Activated CD4-positive, alpha-beta T cell treated with anti-CD3 and anti-CD28 coated beads, Interleukin-2, amount 50 U/mL, for 48 hours (primary cell): ENCODE data around the gene ASPG.

ENCODE experiments used
- DNase-seq, 2 experiments: peaks; one replicate each; pipeline ENCODE4 v3.0.0-alpha.2; 2020

Gene ASPG

DNA sequence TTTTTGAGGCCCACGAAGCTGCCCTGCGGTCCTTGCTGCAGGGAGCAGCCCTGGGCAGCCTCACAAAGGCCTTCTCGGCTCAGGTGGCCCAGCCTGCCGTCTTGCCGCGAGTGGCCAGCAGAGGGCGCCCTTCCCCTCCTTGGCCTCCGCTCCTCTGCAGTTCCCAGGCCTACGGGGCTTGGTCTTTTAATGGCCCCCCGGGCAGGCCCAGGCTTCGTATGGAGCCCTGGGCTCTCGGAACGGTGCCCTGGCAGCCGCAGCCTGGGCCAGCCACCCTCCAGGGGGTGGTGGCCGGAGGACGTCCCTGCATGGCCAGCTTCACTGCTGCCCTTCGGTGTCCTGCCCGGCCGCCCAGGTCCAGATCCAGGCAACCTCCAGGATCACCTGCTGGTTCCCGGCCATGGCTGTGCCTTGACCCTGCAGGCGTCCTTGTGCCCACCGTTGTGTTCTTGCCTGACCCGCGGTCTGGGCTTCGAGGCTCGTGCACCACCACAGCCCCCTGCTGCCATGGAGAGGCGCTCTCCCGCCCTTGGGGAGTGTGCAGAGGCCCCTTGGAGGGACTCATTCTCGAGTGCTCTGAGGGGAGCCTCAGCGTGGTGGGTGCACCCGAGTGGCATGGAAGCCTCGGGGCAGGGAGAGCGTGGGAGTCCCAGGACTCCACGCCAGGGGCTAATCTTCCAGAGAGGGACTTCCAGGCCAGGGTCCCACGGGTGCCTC, 9.4 kb downstream of the ASPG start:
- peak; percentile 82 to 85 for DNase-seq

DNA sequence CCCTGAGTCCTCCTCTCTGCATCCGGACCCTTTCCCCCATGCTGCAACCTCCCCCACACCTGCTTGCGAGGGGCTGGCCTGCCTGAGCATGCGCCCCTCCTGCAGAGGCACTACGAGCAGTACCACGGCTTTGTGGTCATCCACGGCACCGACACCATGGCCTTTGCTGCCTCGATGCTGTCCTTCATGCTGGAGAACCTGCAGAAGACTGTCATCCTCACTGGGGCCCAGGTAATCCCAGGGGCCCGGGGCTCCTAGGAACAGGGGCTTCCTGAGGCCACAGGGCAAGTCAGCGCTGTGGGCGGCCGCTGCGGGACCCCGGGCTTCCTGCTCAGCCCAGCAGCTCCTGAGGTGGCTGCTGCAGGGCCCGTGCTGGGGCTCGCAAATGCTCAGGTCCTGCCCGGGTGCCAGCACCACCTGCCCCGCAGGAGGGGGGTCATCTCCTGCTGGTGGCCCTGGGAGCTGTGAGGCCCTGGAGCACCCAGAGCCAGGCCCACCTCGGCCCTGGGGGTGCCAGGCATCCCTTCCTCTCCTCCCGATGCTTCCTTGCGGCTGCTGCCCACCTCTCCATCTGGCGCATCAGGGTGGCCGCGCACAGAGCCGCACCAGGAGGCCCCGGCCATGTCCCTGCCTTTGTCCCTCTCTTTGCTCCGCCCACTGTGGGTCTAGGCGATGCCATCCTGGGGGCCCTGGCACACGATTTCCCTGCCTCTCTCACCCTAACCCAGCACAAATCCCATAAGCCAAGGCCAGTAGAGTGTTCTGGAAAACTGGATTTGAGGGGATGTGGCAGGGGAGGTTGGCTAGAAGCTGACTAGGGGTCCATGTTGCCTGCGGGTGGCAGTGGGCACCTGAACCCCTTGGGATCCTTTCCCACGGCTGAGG, 10.2 kb downstream of the ASPG start:
- DNase-seq = no peak

DNA sequence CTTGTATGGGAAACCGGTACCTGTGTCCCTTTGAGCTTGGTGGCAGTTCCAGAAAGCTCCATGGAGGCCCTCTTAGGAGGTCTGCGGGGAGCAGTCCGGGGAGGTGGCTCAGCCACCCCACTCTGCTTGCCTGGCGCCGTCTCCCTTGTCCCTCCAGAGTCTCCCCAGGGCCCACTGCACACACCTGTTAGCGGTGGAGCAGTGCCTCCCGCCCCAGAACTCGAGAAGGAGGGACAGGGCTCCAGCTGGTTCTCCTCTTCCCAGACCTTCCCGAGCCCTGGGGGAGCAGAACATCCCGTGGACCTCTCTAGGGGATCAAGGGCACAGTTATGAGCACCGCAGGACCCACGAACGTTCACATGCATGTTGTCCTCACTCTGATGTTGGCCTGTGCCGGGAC, 10.8 kb downstream of the ASPG start:
- DNase-seq = no peak

DNA sequence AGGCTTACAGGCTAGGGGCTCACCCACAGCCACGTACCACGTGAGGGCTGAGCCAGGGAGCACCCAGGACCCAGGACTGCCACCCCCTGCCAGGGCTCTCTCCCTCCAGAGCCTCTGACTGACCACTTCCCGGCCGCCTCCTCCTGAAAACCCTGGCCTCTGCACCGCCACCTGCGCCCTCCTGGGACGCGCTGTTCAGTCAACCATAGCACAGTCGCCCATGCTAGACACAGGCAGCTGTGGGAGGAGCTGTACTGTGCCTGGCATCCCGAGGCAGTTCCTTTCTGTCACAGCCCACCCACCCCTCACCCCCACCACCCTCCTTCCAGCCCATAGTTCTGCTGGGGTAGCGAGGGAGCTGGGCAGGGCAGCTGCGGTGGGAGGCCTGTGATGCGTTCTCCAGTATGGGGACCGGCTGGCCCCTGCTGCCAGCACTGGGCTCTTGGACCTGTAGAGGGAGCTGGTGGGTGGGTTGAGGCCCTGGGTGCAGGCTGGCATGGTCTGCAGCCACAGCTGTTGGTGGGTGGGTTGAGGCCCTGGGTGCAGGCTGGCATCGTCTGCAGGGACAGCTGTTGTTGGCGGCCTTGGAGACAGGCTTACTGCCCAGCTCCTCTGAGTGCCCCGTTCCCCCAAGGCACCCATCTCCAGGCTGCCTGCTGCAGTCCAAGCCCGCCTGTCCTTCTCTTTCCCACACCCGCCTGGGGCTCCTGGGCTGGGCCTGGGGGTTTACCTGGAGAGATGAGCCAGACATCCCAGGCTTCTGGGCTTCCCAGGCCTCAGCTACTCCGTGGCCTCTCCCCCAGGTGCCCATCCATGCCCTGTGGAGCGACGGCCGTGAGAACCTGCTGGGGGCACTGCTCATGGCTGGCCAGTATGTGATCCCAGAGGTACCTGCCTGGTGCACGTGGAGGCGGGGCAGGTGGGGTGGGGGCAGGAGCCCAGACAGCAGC, 11.5 kb downstream of the ASPG start:
- DNase-seq = no peak

DNA sequence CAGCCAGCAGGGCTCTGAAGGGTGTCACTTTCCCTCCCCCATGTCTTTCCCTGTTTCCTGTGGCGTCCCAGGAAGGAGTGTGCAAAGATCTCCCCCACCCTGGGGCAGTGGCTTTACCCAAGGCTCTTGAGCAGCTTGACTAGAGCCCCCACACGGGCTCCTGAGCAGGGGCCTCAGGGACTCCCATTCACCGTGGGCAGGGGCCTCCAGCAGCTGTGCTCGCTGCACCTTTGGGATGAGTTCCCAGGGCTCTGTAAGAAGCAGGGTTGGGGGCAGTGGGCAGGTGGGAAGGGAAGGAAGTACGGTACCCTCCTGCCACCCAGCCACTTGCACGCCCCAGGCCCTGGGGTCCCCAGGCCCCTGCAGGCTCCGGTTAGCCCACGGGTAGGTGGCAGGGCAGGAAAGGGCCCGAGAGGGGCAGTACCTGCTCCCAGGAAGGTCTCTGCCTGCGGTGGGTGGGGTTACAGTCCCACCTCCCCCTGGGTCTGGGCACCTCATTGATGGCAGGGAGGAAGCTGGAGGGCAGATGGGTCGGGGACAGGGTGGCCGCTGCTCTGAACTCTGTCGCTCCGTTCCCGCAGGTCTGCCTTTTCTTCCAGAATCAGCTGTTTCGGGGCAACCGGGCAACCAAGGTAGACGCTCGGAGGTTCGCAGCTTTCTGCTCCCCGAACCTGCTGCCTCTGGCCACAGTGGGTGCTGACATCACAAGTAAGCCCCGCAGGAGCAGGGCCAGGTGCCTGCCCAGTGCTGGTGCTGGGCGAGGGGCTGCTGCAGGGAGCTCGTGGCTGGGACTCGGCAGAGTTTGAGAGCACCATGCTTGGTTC, 13.0 kb downstream of the ASPG start:
- DNase-seq = no peak

DNA sequence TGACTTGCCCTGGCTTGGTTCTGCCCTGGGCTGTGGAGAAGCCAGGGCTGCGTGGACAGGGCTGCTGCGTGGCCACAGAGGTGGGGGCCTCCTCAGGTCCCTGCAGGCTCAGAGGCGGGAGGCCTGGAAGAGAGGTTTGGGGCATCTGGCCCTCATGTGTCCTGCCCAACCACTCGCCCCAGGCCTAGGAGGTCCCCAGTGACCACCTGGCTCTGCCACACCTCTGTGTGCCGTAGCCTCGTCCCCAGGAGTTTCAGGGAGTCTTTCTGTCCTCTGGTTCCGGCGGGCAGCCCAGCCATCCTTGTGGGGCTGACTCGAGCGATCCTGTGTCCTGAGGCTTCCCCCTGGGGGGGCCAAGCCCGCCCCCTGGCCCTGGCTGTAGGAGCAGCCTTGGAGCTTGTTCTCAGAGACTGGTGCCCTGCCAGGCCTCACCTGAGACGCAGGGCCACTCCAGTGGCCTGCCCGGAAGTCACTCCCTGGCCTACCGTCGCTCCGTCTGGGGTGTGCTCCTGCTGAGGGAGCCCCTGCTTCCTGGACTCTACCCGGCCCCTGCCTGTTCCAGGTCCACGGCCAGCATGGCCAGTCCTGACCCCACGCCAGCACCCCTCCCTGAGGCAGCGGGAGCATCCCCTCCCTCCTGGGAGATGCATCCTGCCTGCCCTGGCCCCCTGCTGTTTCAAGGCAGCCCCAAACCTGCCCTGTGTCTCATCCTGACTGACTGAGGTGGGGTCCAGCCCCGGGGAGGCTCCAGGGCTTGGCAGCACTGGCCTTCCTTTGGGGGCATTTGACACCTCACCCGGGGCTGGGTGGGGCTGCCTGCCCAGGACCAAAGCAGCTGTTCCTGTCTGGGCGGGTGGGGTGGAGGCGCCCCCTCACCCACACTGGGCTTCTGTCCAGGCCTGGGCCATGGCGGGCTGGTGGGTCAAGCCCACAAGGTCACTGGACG, 13.9 kb downstream of the ASPG start:
- DNase-seq = no peak

DNA sequence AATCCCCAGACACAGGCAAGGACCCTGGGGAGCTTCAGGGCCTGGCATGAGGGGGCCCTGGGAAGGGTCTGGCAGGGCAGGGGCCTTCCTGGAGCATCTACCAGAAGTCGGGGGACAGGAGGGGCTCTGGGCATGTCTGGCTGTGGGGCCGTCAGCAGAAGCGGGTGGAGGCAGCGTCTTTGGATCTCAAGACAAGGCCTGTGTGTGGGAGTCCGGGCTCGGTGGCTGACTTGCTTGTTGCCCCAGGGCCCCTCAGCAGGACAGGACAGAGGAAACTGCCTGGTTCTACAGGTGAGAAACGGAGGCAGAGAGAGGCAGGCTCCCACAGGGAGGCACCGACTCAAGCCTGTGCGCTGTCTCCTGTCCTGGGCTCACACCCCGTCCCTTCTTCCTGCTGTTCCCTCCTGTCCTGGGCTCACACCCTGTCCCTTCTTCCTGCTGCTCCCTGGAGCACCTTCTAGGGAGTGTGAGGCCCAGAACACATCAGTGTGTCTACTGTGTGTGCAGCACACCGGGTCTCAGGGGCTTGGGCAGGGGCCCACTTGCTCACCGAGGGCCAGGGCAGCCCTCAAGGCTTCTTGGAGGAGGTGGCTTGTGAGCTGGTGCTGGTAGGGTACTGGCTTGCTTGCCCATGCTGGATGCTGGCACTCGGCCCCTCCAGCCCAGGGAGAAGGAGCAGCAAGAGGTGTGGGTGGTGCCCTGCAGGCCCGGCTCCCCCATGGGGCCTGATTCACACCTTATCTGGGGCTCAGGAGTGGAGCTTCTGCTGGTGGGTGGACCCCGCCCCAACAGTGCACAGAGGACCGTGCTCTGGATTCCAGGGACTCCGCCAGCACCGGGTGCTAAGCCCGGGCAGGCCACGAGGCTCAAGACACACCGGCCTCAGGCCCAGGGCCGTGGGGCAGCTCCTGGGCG, 14.9 kb downstream of the ASPG start:
- DNase-seq = no peak

DNA sequence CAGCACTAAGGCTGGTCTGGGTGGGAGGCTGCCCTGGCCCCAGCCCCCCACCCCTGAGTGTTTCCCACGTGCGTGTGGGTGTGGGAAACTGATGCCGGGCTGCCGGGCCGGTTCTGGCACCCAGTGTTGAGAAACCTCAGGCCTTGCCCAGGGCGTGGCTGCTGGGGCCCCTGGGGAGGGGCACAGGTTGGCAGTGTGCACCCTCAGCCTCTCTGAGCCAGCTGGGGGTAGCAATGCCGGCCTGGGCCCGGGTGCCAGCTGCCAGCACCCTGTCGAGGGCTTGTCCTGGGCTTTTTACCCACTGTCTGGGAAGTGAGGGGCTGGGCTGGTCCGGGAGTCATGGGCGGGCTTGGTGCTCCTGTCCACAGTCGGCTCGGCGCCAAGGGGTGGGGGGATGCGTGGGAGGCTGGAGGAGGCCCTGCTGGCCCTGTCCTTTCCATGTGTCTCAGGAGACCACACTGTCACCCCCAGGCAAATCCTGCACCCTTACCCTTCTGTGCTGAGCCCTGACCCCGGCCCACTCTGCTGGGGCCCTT, 15.7 kb downstream of the ASPG start:
- DNase-seq = no peak

DNA sequence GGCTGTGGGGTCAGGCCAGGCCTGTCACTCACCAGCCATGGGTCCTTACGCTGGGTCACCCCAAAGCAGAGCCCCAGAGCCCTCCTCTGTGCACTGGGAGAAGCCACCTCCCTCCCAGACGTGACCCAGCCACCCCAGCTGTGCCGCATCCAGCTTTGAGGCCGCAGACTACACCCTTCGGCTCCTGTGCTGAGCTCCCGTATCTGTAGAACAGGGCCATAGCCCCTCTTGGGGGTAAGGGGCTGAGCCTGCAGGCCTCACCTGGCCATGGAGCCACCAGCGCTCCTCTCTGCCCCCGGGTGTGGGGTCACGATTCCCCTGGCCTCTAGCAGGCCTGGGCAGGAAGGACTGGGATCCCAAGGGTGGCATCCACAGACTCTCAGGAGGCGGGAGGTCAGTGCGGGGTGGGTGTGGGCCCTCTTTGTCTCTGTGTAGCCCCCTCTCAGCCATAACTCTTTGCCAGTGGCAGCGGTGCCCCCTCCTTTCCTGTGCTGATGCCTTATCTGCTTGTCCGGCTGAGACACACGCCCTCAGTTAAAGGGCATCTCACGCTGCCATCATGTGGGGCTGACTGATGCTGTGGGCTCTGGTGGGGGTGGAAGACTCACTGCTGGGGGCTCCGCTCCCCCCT, 16.3 kb downstream of the ASPG start:
- DNase-seq = no peak

DNA sequence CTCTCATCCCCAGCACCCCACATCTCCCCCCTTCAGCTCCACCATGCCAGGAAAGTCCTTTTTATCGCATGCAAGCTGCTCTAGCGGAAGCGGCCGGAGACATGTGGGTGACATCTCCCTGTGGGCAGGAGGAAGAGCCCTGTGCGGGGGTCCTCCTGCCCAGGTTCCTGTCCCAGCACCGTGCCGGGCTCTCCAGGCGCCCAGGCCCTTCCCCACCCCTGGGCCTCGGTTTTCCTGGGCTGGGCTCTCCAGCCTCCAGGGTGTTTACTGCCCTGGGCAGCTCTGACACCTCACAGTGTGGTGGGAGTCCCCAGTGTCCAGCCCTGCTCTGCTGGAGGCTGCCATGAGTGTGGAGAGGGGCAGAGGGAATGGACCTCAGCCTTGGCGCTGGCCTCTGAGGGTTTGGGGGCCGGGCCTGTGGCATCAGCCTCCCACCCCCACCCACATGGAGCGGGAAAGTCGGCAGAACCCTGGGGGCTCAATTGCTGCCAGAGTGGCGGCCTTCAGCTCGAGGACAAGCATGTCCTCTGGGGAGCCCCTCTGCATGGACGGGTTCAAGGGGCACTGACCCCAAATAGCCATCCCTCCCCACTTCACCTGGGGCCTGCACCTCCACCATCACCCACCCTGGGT, 16.9 kb downstream of the ASPG start:
- no peak for DNase-seq

DNA sequence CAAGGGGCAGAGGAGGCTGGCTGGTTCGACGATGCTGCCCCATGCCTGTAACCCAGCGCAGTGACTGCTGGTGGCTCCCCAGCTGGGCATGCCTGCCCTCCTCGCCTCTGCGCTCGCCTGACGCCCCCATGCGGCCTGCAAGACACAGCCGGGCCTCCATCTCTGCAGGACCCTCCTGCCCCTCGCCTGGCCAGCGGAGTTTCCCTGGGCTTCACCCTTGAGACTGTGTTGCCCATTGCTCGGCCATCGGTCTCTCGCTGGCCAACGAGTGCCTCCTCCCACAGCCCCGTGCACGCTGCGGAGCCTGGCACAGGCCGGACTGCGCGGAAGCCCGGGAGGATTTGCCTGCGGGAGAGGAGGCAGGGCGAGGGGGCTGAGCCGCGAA, 17.6 kb downstream of the ASPG start:
- no peak for DNase-seq

DNA sequence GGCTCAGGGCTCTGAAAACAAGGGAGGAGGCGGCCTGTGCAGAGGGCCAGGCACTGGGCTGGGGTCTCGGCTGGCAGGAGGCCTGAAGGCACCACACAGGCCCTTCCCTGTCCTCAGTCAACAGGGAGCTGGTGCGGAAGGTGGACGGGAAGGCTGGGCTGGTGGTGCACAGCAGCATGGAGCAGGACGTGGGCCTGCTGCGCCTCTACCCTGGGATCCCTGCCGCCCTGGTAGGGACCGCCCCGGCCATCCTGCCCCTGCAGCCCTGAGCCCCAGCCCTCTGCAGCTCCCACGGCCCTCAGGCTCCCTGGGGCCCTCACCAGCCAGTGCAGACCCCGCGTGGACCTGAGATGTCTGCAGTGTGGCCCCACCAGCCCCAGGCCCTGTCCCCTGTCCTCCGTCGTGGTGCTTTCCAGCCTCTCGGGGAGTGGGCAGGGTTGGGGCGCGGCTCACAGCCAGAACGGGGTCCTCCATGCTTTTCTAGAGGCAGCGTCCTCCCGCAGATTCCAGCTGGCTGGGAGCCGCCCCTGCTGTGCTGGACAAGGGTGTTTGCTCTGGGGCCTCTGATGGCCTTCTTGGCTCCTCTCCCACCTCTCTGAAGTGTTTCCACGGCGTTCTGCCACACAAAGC, 18.1 kb downstream of the ASPG start:
- DNase-seq = no peak

DNA sequence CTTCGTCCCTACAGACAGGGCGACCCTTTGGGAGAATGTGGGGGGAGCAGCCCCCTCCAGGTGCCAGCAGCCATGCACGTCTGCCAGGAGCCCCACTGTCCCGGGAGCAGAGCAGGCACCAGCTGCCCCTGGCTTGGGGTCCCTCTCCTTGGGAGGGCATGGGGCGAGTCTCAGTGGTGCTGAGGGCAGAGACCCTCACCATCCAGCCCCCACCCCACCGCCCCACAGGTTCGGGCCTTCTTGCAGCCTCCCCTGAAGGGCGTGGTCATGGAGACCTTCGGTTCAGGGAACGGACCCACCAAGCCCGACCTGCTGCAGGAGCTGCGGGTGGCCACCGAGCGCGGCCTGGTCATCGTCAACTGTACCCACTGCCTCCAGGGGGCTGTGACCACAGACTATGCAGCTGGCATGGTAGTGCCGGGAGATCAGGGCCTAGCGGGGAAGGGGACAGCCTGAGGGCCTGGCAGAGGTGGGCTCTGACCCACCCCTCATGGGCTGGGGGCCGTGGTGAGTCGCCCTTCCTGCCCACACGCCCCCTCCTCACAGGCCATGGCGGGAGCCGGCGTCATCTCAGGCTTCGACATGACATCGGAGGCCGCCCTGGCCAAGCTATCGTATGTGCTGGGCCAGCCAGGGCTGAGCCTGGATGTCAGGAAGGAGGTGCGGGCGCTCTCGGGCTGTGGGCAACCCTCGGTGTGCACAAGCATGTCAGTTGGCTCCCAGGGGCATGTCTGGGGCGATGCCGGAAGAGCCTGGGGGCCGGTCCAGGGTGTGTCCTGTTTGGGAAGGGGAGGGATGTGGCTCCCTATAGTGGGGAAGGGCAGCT, 18.8 kb downstream of the ASPG start:
- no peak for DNase-seq

DNA sequence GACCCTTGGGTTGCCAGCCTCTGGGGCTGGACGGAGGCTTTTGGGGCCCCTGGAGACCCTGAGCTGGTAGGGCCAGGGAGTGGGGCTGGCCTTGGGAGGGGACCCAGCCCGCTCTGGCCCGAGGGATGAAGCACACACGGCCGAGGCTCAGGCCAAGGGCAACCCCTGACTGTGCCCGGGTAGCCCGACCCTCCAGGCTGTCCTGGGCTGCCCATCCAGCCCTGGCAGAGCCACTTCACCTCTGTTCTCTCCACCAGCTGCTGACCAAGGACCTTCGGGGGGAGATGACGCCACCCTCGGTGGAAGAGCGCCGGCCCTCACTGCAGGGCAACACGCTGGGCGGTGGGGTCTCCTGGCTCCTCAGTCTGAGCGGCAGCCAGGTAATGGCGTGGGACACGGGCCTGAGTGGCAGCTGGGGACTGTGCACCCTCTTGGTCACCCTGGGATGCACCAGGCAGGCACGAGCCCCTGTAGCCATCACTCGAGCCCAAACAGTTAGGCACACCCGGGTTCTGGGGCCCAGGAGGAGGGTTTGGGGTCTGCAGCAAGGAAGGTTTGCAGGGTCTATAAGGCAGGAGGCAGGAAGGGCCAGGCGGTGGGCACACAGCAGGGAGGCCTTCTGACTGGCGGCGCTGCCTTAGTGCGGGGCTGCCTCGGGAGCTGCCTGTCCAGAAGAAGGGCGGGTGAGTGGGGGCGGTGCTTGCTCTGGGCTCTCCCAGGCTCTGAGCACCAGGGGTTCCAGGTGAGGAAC, 19.7 kb downstream of the ASPG start:
- no peak for DNase-seq

DNA sequence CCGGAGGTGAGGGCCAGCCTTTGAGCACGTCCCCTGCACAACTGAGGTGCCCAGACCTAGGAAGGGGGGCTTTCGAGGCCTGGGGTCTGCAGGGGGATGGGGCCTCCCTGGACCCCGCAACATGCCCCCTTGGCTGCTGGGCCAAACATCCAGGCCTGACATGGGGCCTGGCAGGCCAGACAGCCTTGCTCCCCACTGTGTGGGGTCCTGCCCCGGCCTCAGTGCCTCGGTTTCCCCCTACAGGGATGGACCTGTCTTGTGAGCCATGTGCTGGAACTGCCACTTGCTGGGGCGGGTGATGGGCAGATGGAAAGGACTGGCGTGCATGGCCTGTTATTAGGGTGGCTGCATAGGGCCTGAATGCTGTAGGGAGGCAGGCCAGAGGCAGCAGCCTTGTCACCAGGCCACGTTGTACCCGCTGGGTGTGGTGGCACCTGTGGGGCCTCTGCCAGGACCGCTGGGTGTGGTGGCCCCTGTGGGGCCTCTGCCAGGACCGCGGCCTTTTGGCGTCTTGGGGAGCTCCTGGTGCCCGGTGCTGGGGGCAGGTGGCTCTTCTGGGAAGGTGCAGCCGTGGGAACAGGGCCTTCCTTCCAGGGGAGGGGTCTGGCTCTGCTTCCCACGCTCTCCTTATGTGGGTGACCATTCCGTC, 20.4 kb downstream of the ASPG start:
- DNase-seq = no peak

DNA sequence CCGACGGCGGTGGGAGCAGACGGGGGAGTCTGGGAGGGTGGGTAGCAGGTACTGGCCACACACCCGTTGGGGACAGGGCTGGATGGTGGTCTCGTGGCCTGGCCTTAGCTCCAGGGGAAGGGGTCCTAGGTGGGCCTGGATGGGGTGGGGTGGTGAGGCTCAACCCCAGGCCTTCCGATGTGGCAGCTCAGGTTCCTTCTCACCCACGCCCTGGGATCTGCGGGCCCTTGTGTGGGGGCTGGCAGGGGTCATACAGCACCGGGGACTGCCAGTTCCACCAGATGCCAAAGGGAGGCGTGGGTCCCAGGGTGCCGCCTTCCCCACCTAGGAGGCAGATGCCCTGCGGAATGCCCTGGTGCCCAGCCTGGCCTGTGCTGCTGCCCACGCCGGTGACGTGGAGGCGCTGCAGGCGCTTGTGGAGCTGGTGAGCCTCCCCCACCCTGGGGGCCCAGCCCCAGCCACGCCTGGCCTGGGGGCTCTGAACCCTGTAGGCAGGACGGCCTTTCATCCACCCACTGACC, 21.0 kb downstream of the ASPG start:
- no peak for DNase-seq
